Central memory CD8-positive, alpha-beta T cell (primary cell): ENCODE results near the gene SHROOM4.

Source experiments
- ATAC-seq: fragments of 150-1000 bp; cut with Tn5 transposase; replicated peaks from 2 replicates; pipeline ENCODE4 v1.10.0; 2022; ENCODE audit warnings: mild to moderate bottlenecking, moderate FRiP score, moderate number of reproducible peaks; ENCODE audit not compliant: poor library complexity, severe bottlenecking; ENCODE audit errors: extremely low read depth
- DNase-seq, 2 donors: peaks; one replicate each; pipeline ENCODE4 v3.0.0; 2021; ENCODE audit warnings: low spot score in 2 of 2
- H3K27ac Mint-ChIP-seq: one replicate; pipeline ENCODE4 v1.8.0; 2022; ENCODE audit warnings: low read depth, mild to moderate bottlenecking, moderate library complexity, mixed read lengths
- H3K27me3 Mint-ChIP-seq: one replicate; pipeline ENCODE4 v1.8.0; 2022; ENCODE audit warnings: mixed read lengths
- H3K36me3 Mint-ChIP-seq: one replicate; pipeline ENCODE4 v1.8.0; 2022; ENCODE audit warnings: mild to moderate bottlenecking, moderate library complexity, mixed read lengths; ENCODE audit not compliant: insufficient read depth
- H3K4me1 Mint-ChIP-seq: one replicate; pipeline ENCODE4 v1.8.0; 2022; ENCODE audit warnings: mixed read lengths
- H3K4me3 Mint-ChIP-seq: one replicate; pipeline ENCODE4 v1.8.0; 2022; ENCODE audit warnings: mild to moderate bottlenecking, moderate library complexity, mixed read lengths
- H3K9me3 Mint-ChIP-seq: one replicate; pipeline ENCODE4 v1.8.0; 2022; ENCODE audit warnings: mixed read lengths

Gene SHROOM4

GRCh38 chrX:50813843-50814661 is at the start of gene SHROOM4:
Gene SHROOM4 (minus strand): TSS chrX:50814194. CDS start chrX:50814018, 176 bp downstream.
- no peaks in the 10 kb centered on the region for H3K9me3 Mint-ChIP-seq
- H3K36me3 Mint-ChIP-seq: no peaks in the 10 kb centered on the region
- H3K27me3 Mint-ChIP-seq: peaks cover 50% of the 10 kb centered on the region
- no peak within 1 kb of the TSS for H3K27ac Mint-ChIP-seq
- no peaks in the 10 kb centered on the region for H3K4me1 Mint-ChIP-seq
- DNase-seq: no peak
- no peak within 1 kb of the TSS for H3K4me3 Mint-ChIP-seq
- no peak for ATAC-seq

- Mint-ChIP-seq H3K9me3 (no peaks in the 10 kb centered on the region), H3K27me3 (peaks cover 17% of the 10 kb centered on the region), H3K36me3 (no peaks in the 10 kb centered on the region), H3K4me3 (no peak overlapping the region), H3K4me1 (no peaks in the 10 kb centered on the region), H3K27ac (no peak overlapping the region)
- ATAC-seq (no peak), DNase-seq (no peak)
Measured at GRCh38 chrX:50863471-50863870, 49.5 kb upstream of the SHROOM4 start.

- Mint-ChIP-seq H3K4me3 (no peak overlapping the region), H3K36me3 (no peaks in the 10 kb centered on the region), H3K27me3 (peaks cover 13% of the 10 kb centered on the region), H3K4me1 (no peaks in the 10 kb centered on the region), H3K27ac (no peak overlapping the region), H3K9me3 (no peaks in the 10 kb centered on the region)
- ATAC-seq: no peak
- DNase-seq: no peak
Measured at GRCh38 chrX:50860518-50860917, 46.5 kb upstream of the SHROOM4 start.

DNA sequence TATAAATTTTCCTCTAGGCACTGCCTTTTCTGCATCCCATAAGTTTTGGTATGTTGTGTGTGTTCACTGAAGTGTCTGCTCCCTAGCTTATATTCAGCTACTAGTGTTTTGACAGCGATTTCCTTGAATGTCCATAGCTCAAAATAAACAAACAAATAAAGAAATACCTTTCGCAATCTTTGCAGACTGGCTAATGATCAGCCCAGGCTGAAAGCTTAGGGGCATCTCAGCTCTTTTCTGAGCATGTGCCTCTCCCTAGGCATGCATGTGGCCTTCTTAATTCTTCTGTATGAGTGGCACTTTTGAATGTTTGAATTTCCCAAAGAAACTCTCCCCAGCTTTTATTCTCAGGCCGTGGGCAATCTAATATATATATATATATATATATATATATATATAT is 44.6 kb upstream of the SHROOM4 start:
- ATAC-seq: no peak
- Mint-ChIP-seq H3K9me3 (no peaks in the 10 kb centered on the region), H3K4me3 (no peak overlapping the region), H3K27ac (no peak overlapping the region), H3K36me3 (no peaks in the 10 kb centered on the region), H3K27me3 (peaks cover 10% of the 10 kb centered on the region), H3K4me1 (no peaks in the 10 kb centered on the region)
- DNase-seq: no peak

DNA sequence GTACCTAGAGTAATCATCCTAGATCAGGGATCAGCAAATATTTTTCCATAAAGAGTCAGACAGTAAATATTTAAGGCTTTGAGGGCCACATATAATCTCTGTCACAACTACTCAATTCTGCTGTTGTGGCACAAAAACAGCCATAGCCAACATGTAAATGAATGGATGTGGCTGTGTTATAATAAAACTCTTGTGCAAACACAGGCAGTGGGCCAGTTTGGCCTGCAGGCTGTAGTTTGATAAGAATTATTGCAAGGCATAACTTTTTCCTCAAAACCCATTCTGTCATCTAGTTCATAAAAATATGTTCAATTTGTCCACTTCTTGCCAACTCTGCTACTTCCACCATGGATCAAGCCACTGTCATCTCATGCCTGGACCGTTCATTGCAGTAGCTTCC is 39.4 kb upstream of the SHROOM4 start:
- Mint-ChIP-seq H3K4me1 (no peaks in the 10 kb centered on the region), H3K27ac (no peak overlapping the region), H3K9me3 (no peaks in the 10 kb centered on the region), H3K4me3 (no peak overlapping the region), H3K27me3 (no peaks in the 10 kb centered on the region), H3K36me3 (no peaks in the 10 kb centered on the region)
- no peak for DNase-seq
- ATAC-seq: no peak

DNA sequence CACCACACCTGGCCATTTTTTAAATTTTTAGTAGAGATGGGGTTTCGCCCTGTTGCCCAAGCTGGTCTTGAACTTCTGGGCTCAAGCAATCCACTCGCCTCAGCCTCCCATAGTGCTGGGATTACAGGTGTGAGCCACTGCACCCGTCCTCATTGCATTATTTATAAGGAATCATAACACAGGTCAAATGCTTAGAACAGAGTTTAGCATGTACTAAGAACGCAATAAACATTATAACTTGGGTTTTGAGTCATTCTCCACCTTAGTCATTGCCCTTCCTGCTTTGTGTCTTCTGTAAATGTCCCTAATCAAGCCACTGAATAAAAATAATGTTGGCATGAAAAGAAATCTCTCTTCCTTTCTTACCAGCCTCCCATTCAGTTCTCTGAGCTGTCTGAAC is 38.5 kb upstream of the SHROOM4 start:
- no peaks in the 10 kb centered on the region for H3K36me3 Mint-ChIP-seq
- H3K4me1 Mint-ChIP-seq: no peaks in the 10 kb centered on the region
- no peaks in the 10 kb centered on the region for H3K9me3 Mint-ChIP-seq
- H3K27me3 Mint-ChIP-seq: no peaks in the 10 kb centered on the region
- H3K4me3 Mint-ChIP-seq: no peak overlapping the region
- DNase-seq (no peak), ATAC-seq (no peak)
- no peak overlapping the region for H3K27ac Mint-ChIP-seq

DNA sequence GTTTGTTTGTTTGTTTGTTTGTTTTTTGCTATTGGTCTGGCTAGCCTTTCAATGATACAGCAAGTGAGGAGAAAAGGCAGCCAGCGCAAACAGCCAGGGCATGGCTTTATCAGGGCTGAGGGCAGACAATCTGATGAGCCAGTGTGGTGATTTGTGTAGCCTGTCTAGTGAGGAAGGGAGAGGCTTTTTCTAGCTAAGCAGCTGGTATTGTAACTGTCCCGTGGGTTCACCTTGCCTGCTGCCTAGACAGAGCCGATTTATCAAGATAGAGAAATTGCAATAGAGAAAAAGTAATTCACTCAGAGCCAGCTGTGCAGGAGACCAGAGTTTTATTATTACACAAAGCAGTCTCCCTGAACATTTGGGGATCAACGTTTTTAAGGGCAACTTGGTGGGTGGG is 28.2 kb upstream of the SHROOM4 start:
- Mint-ChIP-seq H3K4me3 (no peak overlapping the region), H3K36me3 (peaks cover 2% of the 10 kb centered on the region), H3K27ac (no peak overlapping the region), H3K9me3 (no peaks in the 10 kb centered on the region), H3K4me1 (no peaks in the 10 kb centered on the region), H3K27me3 (no peaks in the 10 kb centered on the region)
- DNase-seq (no peak), ATAC-seq (no peak)

DNA sequence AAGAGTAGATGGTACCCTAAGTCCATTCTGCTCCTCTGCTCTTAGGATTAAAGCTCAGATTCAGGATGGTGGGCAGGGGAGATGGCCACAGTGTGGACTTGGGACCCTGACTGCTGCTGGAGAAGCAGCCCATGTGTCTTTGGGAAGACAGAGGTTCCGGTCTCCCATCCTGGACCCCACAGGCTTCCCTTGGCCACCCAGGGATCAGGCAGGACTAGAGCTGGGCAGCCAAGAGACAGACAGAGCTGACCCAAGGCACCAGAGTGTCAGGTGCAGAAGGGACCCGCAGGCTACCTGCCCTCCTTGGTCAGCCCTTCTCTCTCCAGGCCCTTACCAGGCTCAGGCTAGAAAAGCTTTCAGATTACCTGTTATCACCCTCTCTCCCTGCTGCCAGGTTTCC is 25.7 kb upstream of the SHROOM4 start:
- no peak overlapping the region for H3K27ac Mint-ChIP-seq
- H3K4me1 Mint-ChIP-seq: no peaks in the 10 kb centered on the region
- peaks cover 2% of the 10 kb centered on the region for H3K36me3 Mint-ChIP-seq
- DNase-seq: no peak
- no peaks in the 10 kb centered on the region for H3K27me3 Mint-ChIP-seq
- no peaks in the 10 kb centered on the region for H3K9me3 Mint-ChIP-seq
- no peak overlapping the region for H3K4me3 Mint-ChIP-seq
- no peak for ATAC-seq

- no peaks in the 10 kb centered on the region for H3K4me1 Mint-ChIP-seq
- ATAC-seq: no peak
- DNase-seq: no peak
- no peaks in the 10 kb centered on the region for H3K9me3 Mint-ChIP-seq
- H3K4me3 Mint-ChIP-seq: no peak overlapping the region
- H3K36me3 Mint-ChIP-seq: peaks cover 2% of the 10 kb centered on the region
- no peaks in the 10 kb centered on the region for H3K27me3 Mint-ChIP-seq
- H3K27ac Mint-ChIP-seq: no peak overlapping the region
Measured at GRCh38 chrX:50838820-50839600, 25.0 kb upstream of the SHROOM4 start.

DNA sequence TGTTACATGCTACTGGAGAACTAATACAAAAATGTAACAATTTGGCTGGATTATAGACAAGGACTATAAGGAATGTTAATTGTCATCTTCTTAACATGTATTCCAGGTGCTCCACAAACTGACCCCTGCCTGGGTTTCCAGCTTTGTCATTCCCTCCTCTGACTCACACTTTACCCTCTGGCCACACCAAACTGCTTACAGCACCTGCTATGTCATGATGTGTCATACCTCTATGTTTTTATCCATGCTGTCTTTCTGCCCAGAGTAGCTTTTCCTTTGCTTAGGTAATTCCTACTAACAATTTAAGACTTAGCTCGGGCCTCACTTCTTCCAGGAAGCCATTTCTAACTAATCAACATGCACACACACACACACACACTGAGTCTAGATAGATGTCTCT is 14.0 kb upstream of the SHROOM4 start:
- Mint-ChIP-seq H3K4me1 (no peaks in the 10 kb centered on the region), H3K36me3 (no peaks in the 10 kb centered on the region), H3K4me3 (no peak overlapping the region), H3K9me3 (no peaks in the 10 kb centered on the region), H3K27ac (no peak overlapping the region), H3K27me3 (no peaks in the 10 kb centered on the region)
- ATAC-seq (no peak), DNase-seq (no peak)

DNA sequence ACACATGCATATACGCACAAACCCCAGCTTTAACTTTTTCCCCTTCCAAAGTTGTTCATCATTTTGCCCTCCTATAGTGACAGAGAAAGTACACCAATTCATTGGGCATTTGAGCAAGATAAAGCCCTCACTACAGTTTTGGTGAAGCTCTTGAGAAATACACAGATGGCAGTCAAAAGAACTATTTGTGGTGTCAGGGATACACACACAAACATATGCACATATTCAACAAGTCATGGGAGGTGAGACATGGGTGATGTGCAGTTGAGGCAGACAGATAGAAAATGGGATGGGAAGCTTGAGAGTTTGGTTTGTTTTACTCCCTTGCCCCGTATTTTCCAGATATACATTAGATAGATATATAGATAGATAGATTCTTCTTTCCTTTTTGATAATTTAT is 11.8 kb upstream of the SHROOM4 start:
- no peak for ATAC-seq
- no peak overlapping the region for H3K27ac Mint-ChIP-seq
- no peaks in the 10 kb centered on the region for H3K36me3 Mint-ChIP-seq
- no peaks in the 10 kb centered on the region for H3K27me3 Mint-ChIP-seq
- H3K4me3 Mint-ChIP-seq: no peak overlapping the region
- H3K4me1 Mint-ChIP-seq: no peaks in the 10 kb centered on the region
- DNase-seq: no peak
- H3K9me3 Mint-ChIP-seq: no peaks in the 10 kb centered on the region

DNA sequence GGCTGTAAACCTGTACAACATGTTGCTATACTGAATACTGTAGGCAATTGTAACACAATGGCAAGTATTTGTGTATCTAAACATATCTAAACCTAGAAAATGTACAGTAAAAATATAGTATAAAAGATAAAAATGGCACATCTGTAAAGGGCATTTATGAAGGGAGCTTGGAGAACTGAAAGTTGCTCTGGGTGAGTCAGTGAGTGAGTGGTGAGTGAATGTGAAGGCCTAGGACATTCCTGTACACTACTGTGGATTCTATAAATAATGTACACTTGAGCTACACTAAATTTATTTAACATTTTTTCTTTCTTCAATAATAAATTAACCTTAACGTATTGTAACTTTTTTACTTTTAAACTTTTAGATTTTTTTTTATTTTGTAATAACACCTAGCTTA is 5.0 kb upstream of the SHROOM4 start:
- no peak overlapping the region for H3K4me3 Mint-ChIP-seq
- no peaks in the 10 kb centered on the region for H3K9me3 Mint-ChIP-seq
- ATAC-seq (no peak), DNase-seq (no peak)
- no peaks in the 10 kb centered on the region for H3K36me3 Mint-ChIP-seq
- no peaks in the 10 kb centered on the region for H3K4me1 Mint-ChIP-seq
- H3K27me3 Mint-ChIP-seq: peaks cover 22% of the 10 kb centered on the region
- no peak overlapping the region for H3K27ac Mint-ChIP-seq

DNA sequence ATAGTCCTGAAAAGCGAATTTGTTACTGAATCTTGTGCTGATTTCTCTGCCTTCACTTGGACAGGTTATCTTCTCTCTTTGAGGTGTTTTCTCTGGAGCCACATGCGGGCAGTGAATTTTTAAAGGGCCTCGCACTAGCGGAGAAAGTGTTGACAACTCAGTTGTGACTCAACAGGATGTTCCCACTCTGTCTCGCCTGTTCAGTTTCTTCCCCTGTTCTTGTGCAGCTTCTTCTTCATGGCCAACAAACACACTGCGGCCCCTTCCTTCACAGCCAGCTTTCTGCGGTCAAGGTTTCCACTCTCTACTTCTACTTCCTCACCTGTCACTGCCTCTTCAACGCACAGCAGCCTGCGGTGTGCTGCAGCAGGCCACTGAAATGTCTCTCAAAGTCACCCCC is 1.1 kb upstream of the SHROOM4 start:
- H3K4me3 Mint-ChIP-seq: no peak overlapping the region
- DNase-seq: no peak
- no peak overlapping the region for H3K27ac Mint-ChIP-seq
- no peaks in the 10 kb centered on the region for H3K4me1 Mint-ChIP-seq
- ATAC-seq: no peak
- peaks cover 39% of the 10 kb centered on the region for H3K27me3 Mint-ChIP-seq
- no peaks in the 10 kb centered on the region for H3K9me3 Mint-ChIP-seq
- H3K36me3 Mint-ChIP-seq: no peaks in the 10 kb centered on the region
